A673 (cell line): ENCODE results near the gene NEDD8.

Source experiments
- EZH2 ChIP-seq: fragments of 200-600 bp; sonication (generic); IDR thresholded peaks from 2 replicates; pipeline ENCODE4 v1.6.1; 2017; ENCODE audit warnings: borderline replicate concordance, low read depth, mild to moderate bottlenecking, mixed read lengths, antibody characterized with exemption, low read length; ENCODE audit not compliant: poor library complexity, severe bottlenecking
- TF ChIP-seq, protein P1 (sequence below): fragments of 300-800, 200-600 bp; sonication (generic); conservative IDR thresholded peaks from 2 replicates; pipeline ENCODE4 v1.5.1; 2017; ENCODE audit warnings: low read depth, mild to moderate bottlenecking, antibody characterized with exemption, low read length, moderate library complexity, mixed read lengths

DNA sequence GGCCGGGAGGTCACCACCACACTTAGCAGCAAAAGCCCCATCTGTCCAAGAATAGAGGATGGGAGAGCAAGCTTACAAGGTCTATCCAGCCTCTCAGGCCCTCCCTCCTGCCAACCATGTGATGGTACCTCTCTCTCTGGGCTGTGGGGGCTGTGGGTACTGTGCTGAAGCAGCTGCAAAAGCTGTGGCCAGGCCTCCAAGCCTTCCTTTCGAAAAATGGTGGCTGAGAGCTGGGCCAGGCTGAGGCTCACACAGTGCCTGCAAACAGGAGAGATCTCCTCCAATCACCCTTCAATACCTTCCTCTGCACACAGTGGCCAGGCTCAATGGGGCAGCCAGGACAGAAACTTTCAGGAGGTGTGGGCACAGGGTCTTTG, 44.6 kb downstream of the NEDD8 start:
- TF ChIP-seq, protein P1, sequence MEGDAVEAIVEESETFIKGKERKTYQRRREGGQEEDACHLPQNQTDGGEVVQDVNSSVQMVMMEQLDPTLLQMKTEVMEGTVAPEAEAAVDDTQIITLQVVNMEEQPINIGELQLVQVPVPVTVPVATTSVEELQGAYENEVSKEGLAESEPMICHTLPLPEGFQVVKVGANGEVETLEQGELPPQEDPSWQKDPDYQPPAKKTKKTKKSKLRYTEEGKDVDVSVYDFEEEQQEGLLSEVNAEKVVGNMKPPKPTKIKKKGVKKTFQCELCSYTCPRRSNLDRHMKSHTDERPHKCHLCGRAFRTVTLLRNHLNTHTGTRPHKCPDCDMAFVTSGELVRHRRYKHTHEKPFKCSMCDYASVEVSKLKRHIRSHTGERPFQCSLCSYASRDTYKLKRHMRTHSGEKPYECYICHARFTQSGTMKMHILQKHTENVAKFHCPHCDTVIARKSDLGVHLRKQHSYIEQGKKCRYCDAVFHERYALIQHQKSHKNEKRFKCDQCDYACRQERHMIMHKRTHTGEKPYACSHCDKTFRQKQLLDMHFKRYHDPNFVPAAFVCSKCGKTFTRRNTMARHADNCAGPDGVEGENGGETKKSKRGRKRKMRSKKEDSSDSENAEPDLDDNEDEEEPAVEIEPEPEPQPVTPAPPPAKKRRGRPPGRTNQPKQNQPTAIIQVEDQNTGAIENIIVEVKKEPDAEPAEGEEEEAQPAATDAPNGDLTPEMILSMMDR: no peak
- TF ChIP-seq EZH2: no peak
